ENCODE results near the gene BRD9.
"Not testable (repeated sequence)": the region's sequence is repeated elsewhere in the genome, so short reads cannot be mapped to it uniquely, and the experiment has no call there.

The BRD9 gene

GRCh38 chr5:856531-857425 is 35.8 kb downstream of the BRD9 start:
- DNase-seq, result no peak

- DNase-seq, result no peak
Measured at GRCh38 chr5:855771-856530, 36.6 kb downstream of the BRD9 start.

DNA sequence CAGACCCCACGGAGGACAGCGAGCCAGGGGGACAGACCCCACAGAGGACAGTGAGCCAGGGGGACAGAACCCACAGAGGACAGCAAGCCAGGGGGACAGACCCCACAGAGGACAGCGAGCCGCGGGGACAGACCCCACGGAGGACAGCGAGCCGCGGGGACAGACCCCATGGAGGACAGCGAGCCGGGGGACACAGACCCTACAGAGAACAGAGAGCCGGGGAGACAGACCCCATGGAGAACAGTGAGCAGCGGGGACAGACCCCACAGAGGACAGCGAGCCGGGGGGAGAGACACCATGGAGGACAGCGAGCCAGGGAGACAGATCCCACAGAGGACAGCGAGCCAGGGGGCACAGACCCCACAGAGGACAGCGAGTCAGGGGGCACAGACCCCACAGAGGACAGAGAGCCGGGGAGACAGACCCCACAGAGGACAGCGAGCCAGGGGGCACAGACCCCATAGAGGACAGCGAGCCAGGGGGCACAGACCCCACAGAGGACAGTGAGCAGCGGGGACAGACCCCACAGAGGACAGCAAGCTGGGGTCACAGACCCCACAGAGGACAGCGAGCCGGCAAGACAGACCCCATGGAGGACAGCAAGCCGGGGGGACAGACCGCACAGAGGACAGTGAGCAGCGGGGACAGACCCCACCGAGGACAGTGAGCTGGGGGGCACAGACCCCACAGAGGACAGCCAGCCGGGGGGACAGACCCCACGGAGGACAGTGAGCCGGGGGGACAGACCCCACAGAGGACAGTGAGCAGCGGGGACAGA is 37.4 kb downstream of the BRD9 start:
- DNase-seq, result no peak

DNA sequence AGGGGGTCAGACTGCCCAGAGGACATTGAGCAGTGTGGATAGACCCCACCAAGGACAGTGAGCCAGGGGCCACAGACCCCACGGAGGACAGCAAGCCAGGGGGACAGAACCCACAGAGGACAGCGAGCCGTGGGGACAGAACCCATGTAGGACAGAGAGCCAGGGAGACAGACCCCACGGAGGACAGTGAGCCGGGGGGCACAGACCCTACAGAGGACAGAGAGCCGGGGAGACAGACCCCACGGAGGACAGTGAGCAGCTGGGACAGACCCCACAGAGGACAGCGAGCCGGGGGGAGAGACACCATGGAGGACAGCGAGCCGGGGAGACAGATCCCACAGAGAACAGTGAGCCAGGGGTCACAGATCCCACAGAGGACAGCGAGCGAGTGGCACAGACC is 38.4 kb downstream of the BRD9 start:
- no peak for DNase-seq

DNA sequence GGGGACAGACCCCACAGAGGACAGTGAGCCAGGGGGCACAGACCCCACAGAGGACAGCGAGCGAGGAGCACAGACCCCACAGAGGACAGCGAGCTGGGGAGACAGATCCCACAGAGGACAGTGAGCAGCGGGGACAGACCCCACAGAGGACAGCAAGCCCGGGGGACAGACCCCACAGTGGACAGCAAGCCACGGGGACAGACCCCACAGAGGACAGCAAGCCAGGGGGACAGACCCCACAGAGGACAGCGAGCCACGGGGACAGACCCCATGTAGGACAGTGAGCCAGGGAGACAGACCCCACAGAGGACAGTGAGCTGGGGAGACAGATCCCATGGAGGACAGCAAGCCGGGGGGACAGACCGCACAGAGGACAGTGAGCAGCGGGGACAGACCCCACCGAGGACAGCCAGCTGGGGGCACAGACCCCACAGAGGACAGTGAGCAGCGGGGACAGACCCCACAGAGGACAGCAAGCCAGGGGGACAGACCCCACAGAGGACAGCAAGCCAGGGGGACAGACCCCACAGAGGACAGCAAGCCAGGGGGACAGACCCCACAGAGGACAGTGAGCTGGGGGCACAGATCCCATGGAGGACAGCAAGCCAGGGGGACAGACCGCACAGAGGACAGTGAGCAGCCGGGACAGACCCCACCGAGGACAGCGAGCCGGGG is 39.0 kb downstream of the BRD9 start:
- DNase-seq, result not testable (repeated sequence)

DNA sequence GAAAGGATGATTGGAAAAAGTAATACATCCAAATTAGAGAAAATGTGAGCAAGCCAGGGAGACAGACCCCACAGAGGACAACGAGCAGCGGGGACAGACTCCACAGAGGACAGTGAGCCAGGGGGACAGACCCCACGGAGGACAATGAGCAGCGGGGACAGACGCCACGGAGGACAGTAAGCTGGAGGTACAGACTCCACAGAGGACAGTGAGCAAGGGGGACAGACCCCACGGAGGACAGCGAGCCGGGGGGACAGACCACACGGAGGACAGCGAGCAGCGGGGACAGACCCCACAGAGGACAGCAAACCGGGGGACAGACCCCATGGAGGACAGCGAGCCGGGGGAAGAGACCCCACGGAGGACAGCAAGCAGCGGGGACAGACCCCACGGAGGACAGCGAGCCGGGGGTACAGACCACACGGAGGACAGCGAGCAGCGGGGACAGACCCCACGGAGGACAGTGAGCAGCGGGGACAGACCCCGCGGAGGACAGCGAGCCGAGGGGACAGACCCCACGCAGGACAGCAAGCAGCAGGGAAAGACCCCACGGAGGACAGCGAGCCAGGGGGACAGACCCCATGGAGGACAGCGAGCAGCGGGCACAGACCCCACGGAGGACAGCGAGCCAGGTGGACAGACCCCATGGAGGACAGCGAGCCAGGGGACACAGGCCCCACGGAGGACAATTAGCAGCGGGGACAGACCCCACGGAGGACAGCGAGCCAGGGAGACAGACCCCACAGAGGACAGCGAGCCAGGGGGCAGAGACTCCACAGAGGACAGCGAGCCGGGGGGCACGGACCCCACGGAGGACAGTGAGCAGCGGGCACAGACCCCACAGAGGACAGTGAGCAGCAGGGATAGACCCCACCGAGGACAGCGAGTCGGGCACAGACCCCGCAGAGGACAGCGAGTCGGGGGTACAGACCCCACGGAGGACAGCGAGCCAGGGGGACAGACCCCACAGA is 39.9 kb downstream of the BRD9 start:
- no peak for DNase-seq

DNA sequence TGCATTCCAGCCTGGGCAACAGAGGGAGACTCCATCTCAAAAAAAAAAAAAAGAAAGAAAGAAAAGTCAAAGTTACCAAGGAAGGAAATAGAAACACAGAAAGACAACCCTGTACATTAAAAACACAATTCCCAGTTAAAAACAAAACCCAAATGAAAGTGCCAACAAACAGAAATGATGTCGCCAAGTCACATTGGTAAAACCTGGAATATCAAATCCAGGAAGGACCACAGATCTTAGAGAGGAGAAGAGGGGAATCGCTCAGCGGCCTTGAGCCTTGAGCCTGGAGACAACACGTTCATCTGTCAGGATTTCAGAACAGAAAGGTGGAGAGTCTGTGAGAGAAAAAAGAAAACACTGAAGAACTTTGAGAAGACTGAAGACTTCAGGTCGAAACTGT is 40.6 kb downstream of the BRD9 start:
- no peak for DNase-seq

GRCh38 chr5:851553-851952 is 41.0 kb downstream of the BRD9 start:
- no peak for DNase-seq

DNA sequence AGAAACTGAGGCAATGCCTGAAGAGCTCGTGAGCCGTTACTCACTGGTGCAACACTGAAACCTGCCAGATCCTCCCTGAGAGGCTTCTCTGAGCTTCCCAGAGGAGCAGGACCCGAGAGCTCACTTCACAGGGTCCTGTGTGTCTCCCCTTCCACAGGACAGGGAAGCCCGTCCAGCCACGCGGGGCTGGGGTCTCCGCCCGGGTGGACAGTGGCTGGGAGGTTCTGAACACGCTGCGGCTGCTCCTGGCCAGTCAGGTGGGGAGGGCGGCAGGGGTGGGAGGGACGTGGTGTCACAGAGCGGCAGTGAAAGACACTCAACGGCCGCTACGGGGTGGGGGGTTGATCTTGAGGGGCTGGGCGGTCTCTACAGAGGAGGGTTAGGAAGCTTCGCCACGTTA is 41.5 kb downstream of the BRD9 start:
- DNase-seq, result no peak

- DNase-seq, result no peak
Measured at GRCh38 chr5:850511-851006, 42.0 kb downstream of the BRD9 start, which contains the start of gene ZDHHC11. Gene ZDHHC11, minus strand, starts transcription at chr5:850986. Its CDS starts 384 bp downstream, at chr5:850602.

GRCh38 chr5:849651-850301 is 42.8 kb downstream of the BRD9 start:
- no peak for DNase-seq

DNA sequence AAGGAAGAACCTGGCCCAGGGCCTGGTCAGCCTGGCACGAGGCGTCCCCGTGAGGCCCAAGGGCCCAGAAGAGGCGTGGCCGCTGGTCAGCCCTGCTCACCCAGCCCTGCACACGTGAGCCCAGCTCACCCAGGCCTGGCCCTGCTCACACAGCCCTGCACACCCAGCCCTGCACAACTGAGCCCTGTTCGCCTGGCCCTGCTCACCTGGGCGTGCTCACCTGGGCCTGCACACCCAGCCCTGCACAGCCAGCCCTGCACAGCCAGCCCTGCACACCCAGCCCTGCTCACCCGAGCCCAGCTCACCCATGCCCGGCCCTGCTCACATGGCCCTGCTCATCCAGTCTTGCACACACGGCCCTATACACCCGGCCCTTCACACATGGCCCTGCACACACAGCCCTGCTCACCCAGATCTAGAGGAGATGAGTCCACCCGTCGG is 43.9 kb downstream of the BRD9 start:
- DNase-seq, result no peak

DNA sequence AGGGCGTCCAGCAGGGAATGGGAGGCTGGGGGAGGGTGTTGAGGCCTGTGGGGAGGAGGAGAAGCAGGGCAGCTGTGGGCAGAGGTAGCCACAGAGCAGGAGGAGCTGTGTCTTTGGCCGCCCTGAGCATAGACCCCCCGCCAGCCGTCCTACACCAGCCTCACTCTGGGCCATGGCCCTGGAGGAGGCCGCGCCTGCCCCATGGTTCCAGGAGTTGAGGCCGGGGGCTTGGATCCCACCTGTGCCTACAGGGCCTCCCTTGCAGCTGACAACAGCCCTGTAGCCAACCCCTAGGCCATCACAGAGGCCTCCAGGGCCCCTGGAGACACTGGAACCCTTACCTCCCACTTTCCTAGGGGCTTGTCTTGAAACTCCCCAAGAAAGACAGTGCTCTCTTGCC is 44.9 kb downstream of the BRD9 start:
- not testable (repeated sequence) for DNase-seq

GRCh38 chr5:847212-847611 is 45.4 kb downstream of the BRD9 start:
- DNase-seq, result not testable (repeated sequence)

GRCh38 chr5:846602-847091 is 46.0 kb downstream of the BRD9 start:
- DNase-seq, result not testable (repeated sequence)

DNA sequence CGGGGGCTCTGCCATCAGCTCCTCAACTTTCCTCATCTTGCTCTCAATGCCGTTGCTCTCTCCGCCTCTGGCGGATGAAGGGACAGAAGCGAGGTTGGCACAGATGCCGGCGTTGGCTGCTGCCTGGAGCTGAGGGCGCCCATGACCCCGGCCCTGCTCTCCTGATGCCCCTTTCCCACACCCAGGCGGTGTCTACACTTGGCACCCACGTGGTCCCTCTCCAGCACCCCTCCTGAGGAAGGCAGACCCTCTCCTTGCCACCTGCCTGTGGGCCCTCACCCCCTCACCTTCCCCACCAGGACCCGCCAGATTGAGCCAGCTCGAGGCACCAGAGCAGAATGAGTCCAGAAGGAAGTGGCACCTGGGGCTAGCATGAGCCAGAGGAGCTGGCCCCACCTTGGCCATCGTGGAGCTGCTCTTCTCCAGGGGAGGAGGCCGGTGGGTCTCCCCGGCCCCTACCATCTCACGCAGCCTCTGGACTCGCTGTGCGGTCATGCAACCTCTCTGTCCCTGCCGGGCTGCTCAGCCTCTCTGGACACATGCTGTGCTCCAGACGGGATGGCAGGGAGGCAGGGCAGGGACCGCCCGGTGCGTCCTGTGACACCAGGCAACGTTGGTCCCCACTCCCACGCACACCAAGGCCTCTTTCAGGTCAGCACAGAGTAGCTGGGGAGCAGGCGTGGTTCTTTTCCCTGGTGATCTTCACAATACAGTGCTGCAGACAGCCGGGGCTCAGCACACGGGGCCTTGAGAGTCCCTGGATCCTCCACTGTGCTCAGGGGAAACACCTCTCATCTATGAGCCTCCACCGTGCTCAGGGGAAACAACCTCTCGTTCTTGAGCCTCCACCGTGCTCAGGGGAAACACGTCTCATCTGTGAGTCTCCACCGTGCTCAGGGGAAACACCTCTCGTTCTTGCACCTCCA is 46.7 kb downstream of the BRD9 start:
- not testable (repeated sequence) for DNase-seq

- not testable (repeated sequence) for DNase-seq
Measured at GRCh38 chr5:845031-845675, 47.4 kb downstream of the BRD9 start.

DNA sequence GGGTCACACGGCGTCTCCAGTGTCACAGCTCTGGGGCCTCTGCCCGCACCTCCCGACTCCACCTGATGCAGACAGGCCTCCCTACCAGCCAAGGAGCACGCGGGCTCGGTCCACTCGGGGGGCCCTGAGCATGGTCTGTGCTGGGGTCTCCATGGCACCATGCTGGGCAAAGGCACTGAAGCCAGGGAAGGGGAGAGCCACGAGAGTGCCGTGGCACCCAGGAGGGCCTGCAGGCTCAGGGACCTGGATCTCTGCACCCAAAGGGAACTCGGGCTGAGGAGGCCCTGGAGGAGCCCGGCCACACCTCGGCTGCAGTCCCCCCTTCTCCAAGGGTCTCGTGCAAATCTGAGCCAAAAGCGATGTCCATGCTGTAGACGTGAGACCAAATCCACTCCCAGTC is 48.2 kb downstream of the BRD9 start:
- DNase-seq, result not testable (repeated sequence)
